Measurements from ENCODE around the gene CDC6. TPM values are rescaled to one million over a fixed set of nuclear protein-coding genes. Genes with fewer than 3 reads are reported as not detected.

The CDC6 gene
- total RNA-seq, 1 donor from 2014 or later: 65.3 TPM

DNA sequence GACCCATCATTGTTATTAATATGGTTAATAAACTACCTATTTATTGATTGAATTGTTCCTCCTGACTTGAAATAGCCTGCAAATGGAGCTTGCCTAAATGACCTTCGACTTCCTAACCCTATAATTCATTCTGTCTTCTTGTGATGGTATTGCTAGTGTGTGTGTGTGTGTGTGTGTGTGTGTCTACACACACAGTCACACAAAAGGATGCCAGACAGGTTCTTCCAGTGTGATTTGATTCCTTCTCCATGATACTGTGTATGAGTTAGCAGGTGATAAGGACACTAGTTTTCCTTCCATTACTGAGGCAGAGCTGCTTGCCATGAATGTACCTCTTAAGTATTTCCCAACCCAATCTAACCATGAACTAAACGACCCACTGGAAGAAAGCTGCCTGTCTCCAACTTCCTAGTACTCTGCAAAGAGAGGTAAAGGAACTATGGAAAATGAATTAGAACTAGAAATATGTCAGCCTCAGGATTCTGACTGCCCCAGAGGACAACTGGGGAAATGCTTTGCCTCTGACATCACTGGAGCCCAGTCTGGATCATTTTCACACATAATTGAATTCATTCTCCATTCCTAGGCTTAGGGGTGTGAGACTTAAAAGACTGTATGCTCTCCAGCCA is 3.5 kb upstream of the CDC6 start:
- H3K4me3 Mint-ChIP-seq: no peak overlapping the region

DNA sequence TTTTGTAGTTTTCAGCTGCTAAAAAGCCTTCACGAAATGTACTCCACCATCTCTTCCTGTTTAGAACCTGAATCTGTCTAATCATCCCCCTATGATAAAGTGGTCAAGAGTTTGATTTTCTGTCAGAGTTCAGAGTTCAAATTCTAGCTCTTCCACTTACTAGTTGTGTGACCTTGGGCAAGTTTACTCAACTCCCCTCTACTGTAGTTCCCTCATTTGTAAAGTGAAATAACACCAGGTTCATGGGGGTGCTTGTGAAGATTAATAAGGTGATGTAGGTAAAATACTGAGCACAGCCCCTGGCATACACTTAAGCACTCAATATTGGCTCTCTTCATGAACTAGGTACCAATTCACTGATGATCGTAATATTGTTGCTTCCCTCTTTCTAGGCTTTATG is 1.2 kb upstream of the CDC6 start:
- H3K9me3 ChIP-seq (ENCODE audit: low read depth): no peaks in the 10 kb centered on the region
- peaks cover 9% of the 10 kb centered on the region for H4K20me1 ChIP-seq (ENCODE audit: low read depth)
- no peak overlapping the region for H3K4me3 ChIP-seq
- peaks cover 4% of the 10 kb centered on the region for H3K36me3 Mint-ChIP-seq
- no peak overlapping the region for H3K27ac Mint-ChIP-seq
- no peak for DNase-seq (ENCODE audit: low spot score)
- no peak overlapping the region for H3K9ac ChIP-seq
- H3K4me3 Mint-ChIP-seq: no peak overlapping the region
- peaks cover 5% of the 10 kb centered on the region for H3K4me1 ChIP-seq
- H3F3A ChIP-seq (ENCODE audit: low read depth): peaks cover 20% of the 10 kb centered on the region
- H3K27me3 ChIP-seq: no peaks in the 10 kb centered on the region
- no peak overlapping the region for H3K4me2 ChIP-seq
- peaks cover 3% of the 10 kb centered on the region for H3K36me3 ChIP-seq
- H3K27me3 Mint-ChIP-seq (ENCODE audit: insufficient read depth, low read depth): peaks cover 5% of the 10 kb centered on the region
- H3K79me2 ChIP-seq (ENCODE audit: low read depth): peaks cover 37% of the 10 kb centered on the region
- H2AFZ ChIP-seq (replicated peaks): no peak overlapping the region
- H3K9me3 Mint-ChIP-seq: no peaks in the 10 kb centered on the region
- peaks cover 25% of the 10 kb centered on the region for H3K4me1 Mint-ChIP-seq
- H3K27ac ChIP-seq: no peak overlapping the region
- TF ChIP-seq EZH2phosphoT487 (IDR thresholded peaks at IDR 0.05) (no peak), EZH2 (IDR thresholded peaks at IDR 0.05) (no peak)
- TF ChIP-seq, protein P1, sequence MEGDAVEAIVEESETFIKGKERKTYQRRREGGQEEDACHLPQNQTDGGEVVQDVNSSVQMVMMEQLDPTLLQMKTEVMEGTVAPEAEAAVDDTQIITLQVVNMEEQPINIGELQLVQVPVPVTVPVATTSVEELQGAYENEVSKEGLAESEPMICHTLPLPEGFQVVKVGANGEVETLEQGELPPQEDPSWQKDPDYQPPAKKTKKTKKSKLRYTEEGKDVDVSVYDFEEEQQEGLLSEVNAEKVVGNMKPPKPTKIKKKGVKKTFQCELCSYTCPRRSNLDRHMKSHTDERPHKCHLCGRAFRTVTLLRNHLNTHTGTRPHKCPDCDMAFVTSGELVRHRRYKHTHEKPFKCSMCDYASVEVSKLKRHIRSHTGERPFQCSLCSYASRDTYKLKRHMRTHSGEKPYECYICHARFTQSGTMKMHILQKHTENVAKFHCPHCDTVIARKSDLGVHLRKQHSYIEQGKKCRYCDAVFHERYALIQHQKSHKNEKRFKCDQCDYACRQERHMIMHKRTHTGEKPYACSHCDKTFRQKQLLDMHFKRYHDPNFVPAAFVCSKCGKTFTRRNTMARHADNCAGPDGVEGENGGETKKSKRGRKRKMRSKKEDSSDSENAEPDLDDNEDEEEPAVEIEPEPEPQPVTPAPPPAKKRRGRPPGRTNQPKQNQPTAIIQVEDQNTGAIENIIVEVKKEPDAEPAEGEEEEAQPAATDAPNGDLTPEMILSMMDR (IDR thresholded peaks at IDR 0.05): no peak

More for the DNA sequence above, 3.5 kb upstream of the CDC6 start:
- Histone ChIP-seq H2AFZ (replicated peaks) (no peak overlapping the region), H3K4me1 (no peaks in the 10 kb centered on the region), H3K27me3 (no peaks in the 10 kb centered on the region), H3K9ac (no peak overlapping the region), H3K79me2 (ENCODE audit: low read depth) (peaks cover 14% of the 10 kb centered on the region), H3K36me3 (no peaks in the 10 kb centered on the region), H3K4me3 (no peak overlapping the region), H3K9me3 (ENCODE audit: low read depth) (no peaks in the 10 kb centered on the region), H3K4me2 (no peak overlapping the region), H3F3A (ENCODE audit: low read depth) (peaks cover 11% of the 10 kb centered on the region), H4K20me1 (ENCODE audit: low read depth) (no peaks in the 10 kb centered on the region), H3K27ac (no peak overlapping the region)
- no peaks in the 10 kb centered on the region for H3K9me3 Mint-ChIP-seq
- H3K27ac Mint-ChIP-seq: no peak overlapping the region
- TF ChIP-seq, protein P1 (IDR thresholded peaks at IDR 0.05): no peak
- no peak for TF ChIP-seq EZH2 (IDR thresholded peaks at IDR 0.05)
- TF ChIP-seq EZH2phosphoT487 (IDR thresholded peaks at IDR 0.05): no peak
- H3K36me3 Mint-ChIP-seq: peaks cover 4% of the 10 kb centered on the region
- DNase-seq (ENCODE audit: low spot score): no peak
- peaks cover 14% of the 10 kb centered on the region for H3K4me1 Mint-ChIP-seq
- peaks cover 7% of the 10 kb centered on the region for H3K27me3 Mint-ChIP-seq (ENCODE audit: insufficient read depth, low read depth)

DNA sequence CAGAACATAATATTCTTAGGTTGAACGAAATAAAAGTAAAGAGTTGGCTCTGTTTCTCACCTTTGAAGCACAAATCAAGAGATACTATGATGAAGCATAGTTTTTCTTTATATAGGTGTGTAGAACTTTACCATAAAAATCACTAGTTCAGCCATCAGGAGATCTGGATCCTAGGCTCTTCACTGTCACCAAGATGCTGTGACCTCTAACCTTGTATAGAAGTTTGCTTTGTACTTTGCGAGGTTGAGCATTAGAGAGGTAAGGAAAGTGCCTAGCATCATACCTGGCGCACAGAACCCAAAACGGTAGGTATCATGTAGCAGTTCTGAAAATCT is 553 bp upstream of the CDC6 start:
- Histone ChIP-seq H3K4me1 (peaks cover 5% of the 10 kb centered on the region), H3K4me2 (peak overlapping the region; percentile 64), H3K9me3 (ENCODE audit: low read depth) (no peaks in the 10 kb centered on the region), H3K9ac (no peak overlapping the region), H3K27ac (no peak overlapping the region), H3K36me3 (peaks cover 3% of the 10 kb centered on the region), H3K4me3 (peak overlapping the region; percentile 33), H2AFZ (replicated peaks) (peak overlapping the region; percentile 70), H3F3A (ENCODE audit: low read depth) (peaks cover 21% of the 10 kb centered on the region), H4K20me1 (ENCODE audit: low read depth) (peaks cover 9% of the 10 kb centered on the region), H3K27me3 (no peaks in the 10 kb centered on the region), H3K79me2 (ENCODE audit: low read depth) (peaks cover 43% of the 10 kb centered on the region)
- H3K4me1 Mint-ChIP-seq: peaks cover 25% of the 10 kb centered on the region
- no peak overlapping the region for H3K27ac Mint-ChIP-seq
- no peak for TF ChIP-seq EZH2 (IDR thresholded peaks at IDR 0.05)
- TF ChIP-seq, protein P1 (IDR thresholded peaks at IDR 0.05): no peak
- TF ChIP-seq EZH2phosphoT487 (IDR thresholded peaks at IDR 0.05): no peak
- DNase-seq (ENCODE audit: low spot score): no peak
- H3K4me3 Mint-ChIP-seq: peak overlapping the region; percentile 99
- H3K27me3 Mint-ChIP-seq (ENCODE audit: insufficient read depth, low read depth): peaks cover 5% of the 10 kb centered on the region
- peaks cover 4% of the 10 kb centered on the region for H3K36me3 Mint-ChIP-seq
- no peaks in the 10 kb centered on the region for H3K9me3 Mint-ChIP-seq
